A673 (cell line): ENCODE measurements around the gene PLB1. TPM values are rescaled to one million over a fixed set of nuclear protein-coding genes. Genes with fewer than 3 reads are reported as not detected.
"Not testable (repeated sequence)": the region's sequence is repeated elsewhere in the genome, so short reads cannot be mapped to it uniquely, and the experiment has no call there.

Experiments
- BruUV-seq: library from RNA; stranded (reverse); fragments of 400-500 nt; replicated peaks from 2 replicates; lab custom pipeline; 2021; lab: Mats Ljungman, UMichigan
- CTCF ChIA-PET: fragments of 300-600 bp; sonication (Branson Sonifier 250); formaldehyde crosslinking; loops from one replicate; lab custom pipeline; 2022; ENCODE audit warnings: antibody characterized with exemption; lab: Charles Lee
- POLR2A ChIA-PET: fragments of 300-600 bp; sonication (Branson Sonifier 250); formaldehyde crosslinking; loops from one replicate; lab custom pipeline; 2022; ENCODE audit warnings: antibody characterized with exemption; ENCODE audit not compliant: low non-redundant PET; lab: Charles Lee
- DNase-seq: peaks from one replicate; pipeline ENCODE4 v3.0.0-alpha.2; 2015; ENCODE audit warnings: low spot score
- H3K27ac ChIP-seq: fragments of 200-600 bp; sonication (generic); 2 replicates; pipeline ENCODE4 v1.5.1; 2016; ENCODE audit warnings: mixed run types, low read depth, mild to moderate bottlenecking, mixed read lengths, antibody characterized with exemption, low read length; ENCODE audit not compliant: poor library complexity, severe bottlenecking
- H3K27me3 ChIP-seq: fragments of 200-600 bp; sonication (generic); replicated peaks from 2 replicates; pipeline ENCODE4 v1.6.1; 2017; ENCODE audit warnings: mixed run types, low read depth, mild to moderate bottlenecking, mixed read lengths, antibody characterized with exemption, low read length; ENCODE audit not compliant: insufficient read depth, poor library complexity
- H3K36me3 ChIP-seq: fragments of 200-600 bp; sonication (generic); 2 replicates; pipeline ENCODE4 v1.6.1; 2016; ENCODE audit warnings: mixed run types, mild to moderate bottlenecking, mixed read lengths, antibody characterized with exemption, low read length; ENCODE audit not compliant: insufficient read depth, poor library complexity, severe bottlenecking
- H3K4me1 ChIP-seq: fragments of 200-600 bp; sonication (generic); 2 replicates; pipeline ENCODE4 v1.6.1; 2017; ENCODE audit warnings: mixed run types, mild to moderate bottlenecking, mixed read lengths, antibody characterized with exemption, low read length; ENCODE audit not compliant: insufficient read depth, poor library complexity, severe bottlenecking
- H3K4me3 ChIP-seq: fragments of 200-600 bp; sonication (generic); 2 replicates; pipeline ENCODE4 v1.5.1; 2016; ENCODE audit warnings: low read depth, mixed run types, mild to moderate bottlenecking, mixed read lengths, low read length; ENCODE audit not compliant: poor library complexity, severe bottlenecking
- H3K9me3 ChIP-seq: fragments of 200-600 bp; sonication (generic); 2 replicates; pipeline ENCODE4 v1.6.1; 2016; ENCODE audit warnings: mixed run types, low read depth, mild to moderate bottlenecking, mixed read lengths, antibody characterized with exemption, low read length; ENCODE audit not compliant: poor library complexity, severe bottlenecking
- EZH2 ChIP-seq: fragments of 200-600 bp; sonication (generic); IDR thresholded peaks from 2 replicates; pipeline ENCODE4 v1.6.1; 2017; ENCODE audit warnings: borderline replicate concordance, low read depth, mild to moderate bottlenecking, mixed read lengths, antibody characterized with exemption, low read length; ENCODE audit not compliant: poor library complexity, severe bottlenecking
- intact Hi-C: fragments of 100-400 bp; cut with micrococcal nuclease; formaldehyde crosslinking; loops from one replicate; pipeline ENCODE4 v1.10.0; 2022; ENCODE audit not compliant: unreplicated experiment
- total RNA-seq: library from RNA; stranded (reverse); gene quantifications from 2 replicates; pipeline ENCODE4 v1.2.3, GENCODE V29; 2021
- TF ChIP-seq, protein P1 (sequence below): fragments of 300-800, 200-600 bp; sonication (generic); conservative IDR thresholded peaks from 2 replicates; pipeline ENCODE4 v1.5.1; 2017; ENCODE audit warnings: low read depth, mild to moderate bottlenecking, antibody characterized with exemption, low read length, moderate library complexity, mixed read lengths

The PLB1 gene
- total RNA-seq, 1 experiment from 2014 or later, result 0.39 TPM

DNA sequence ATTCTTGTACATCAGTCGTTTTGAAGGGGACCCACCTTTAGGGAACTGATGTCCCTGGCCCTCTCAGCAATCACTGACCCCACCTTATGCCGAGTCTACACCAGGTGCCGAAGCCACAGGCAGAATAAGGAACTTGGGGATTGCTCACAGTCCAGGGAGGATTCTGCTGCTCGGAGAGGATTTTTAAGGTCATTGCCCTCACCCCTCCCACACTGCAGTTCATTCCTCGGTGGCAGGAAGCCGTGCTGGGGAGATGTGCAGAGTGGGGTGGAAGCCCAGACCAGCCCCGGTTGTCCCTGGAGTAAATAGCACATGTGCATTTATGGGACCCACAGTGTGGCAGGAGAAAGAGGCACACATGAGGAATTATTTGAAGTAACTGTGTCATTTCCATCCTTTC lies 50.4 kb downstream of the PLB1 start:
- POLR2A ChIA-PET, result no interaction called here
- no TSS peak for BruUV-seq
- no peaks in the 10 kb centered on the region for H3K9me3 ChIP-seq
- intact Hi-C loops, result no loop called here
- TF ChIP-seq, protein P1, sequence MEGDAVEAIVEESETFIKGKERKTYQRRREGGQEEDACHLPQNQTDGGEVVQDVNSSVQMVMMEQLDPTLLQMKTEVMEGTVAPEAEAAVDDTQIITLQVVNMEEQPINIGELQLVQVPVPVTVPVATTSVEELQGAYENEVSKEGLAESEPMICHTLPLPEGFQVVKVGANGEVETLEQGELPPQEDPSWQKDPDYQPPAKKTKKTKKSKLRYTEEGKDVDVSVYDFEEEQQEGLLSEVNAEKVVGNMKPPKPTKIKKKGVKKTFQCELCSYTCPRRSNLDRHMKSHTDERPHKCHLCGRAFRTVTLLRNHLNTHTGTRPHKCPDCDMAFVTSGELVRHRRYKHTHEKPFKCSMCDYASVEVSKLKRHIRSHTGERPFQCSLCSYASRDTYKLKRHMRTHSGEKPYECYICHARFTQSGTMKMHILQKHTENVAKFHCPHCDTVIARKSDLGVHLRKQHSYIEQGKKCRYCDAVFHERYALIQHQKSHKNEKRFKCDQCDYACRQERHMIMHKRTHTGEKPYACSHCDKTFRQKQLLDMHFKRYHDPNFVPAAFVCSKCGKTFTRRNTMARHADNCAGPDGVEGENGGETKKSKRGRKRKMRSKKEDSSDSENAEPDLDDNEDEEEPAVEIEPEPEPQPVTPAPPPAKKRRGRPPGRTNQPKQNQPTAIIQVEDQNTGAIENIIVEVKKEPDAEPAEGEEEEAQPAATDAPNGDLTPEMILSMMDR, result no peak
- no peak for TF ChIP-seq EZH2
- CTCF ChIA-PET, result no interaction called here
- no peak overlapping the region for H3K4me3 ChIP-seq
- H3K27me3 ChIP-seq, result no peaks in the 10 kb centered on the region
- no peak overlapping the region for H3K27ac ChIP-seq
- H3K4me1 ChIP-seq, result peaks cover 7% of the 10 kb centered on the region
- no peaks in the 10 kb centered on the region for H3K36me3 ChIP-seq
- no peak for DNase-seq

DNA sequence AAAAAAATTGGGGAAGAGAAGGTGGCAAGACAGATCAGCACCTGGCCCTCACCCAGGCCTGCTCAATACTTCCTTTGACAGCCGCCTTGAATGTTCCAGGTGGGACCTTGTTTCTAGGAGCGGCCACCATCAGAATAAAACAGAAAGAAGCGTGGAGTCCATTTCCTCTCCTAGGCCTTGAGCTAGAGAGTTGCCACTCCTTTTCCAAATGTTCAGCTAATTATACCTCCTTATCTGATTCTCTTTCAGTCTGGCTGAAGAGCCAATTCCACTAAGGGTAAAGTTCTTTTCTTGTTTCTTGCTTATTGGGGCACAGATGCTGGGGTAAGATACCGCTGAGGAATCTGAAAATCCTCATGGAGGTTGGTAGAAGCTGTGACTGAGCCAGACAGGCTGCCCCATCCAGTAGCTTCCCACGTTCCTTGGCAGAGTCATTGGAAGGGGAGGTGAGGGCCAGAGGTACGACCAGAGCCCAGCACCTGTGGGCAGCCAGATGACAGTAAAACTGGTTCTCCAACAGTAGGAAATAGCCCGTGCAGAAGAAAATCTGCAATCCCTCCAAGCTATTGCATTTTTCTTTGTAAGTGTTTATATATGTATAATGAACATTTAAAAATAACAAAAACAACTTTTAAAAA lies 51.5 kb downstream of the PLB1 start:
- no peaks in the 10 kb centered on the region for H3K36me3 ChIP-seq
- H3K4me3 ChIP-seq, result no peak overlapping the region
- H3K27ac ChIP-seq, result no peak overlapping the region
- no TSS peak for BruUV-seq
- CTCF ChIA-PET, result no interaction called here
- H3K9me3 ChIP-seq, result no peaks in the 10 kb centered on the region
- POLR2A ChIA-PET, result no interaction called here
- H3K4me1 ChIP-seq, result peaks cover 7% of the 10 kb centered on the region
- DNase-seq, result no peak
- intact Hi-C loops, result no loop called here
- H3K27me3 ChIP-seq, result no peaks in the 10 kb centered on the region
- TF ChIP-seq, protein P1, result no peak
- TF ChIP-seq EZH2, result no peak

GRCh38 chr2:28547906-28548600 lies 52.2 kb downstream of the PLB1 start:
- Histone ChIP-seq H3K4me3 (no peak overlapping the region), H3K9me3 (no peaks in the 10 kb centered on the region), H3K4me1 (peaks cover 7% of the 10 kb centered on the region), H3K27ac (no peak overlapping the region), H3K36me3 (no peaks in the 10 kb centered on the region), H3K27me3 (no peaks in the 10 kb centered on the region)
- no peak for DNase-seq
- no peak for TF ChIP-seq EZH2
- TF ChIP-seq, protein P1, result no peak
- intact Hi-C loops, result no loop called here
- BruUV-seq, result no TSS peak
- ChIA-PET POLR2A (no interaction called here), CTCF (no interaction called here)

- intact Hi-C loops, H3K36me3 ChIP-seq, DNase-seq, H3K27me3 ChIP-seq, H3K4me1 ChIP-seq, H3K27ac ChIP-seq, BruUV-seq, H3K9me3 ChIP-seq, CTCF ChIA-PET, H3K4me3 ChIP-seq: not testable (repeated sequence)
- POLR2A ChIA-PET, result interaction anchor here (0.7 kb wide), 1 partner anchor 105 kb away, joined by 12 read pairs; no protein-coding TSS in a partner anchor
Measured at GRCh38 chr2:28550345-28550744, 54.5 kb downstream of the PLB1 start.
